NCI-H1694 treated with DMSO at 0.1 percent for 48 hours (cell line): ENCODE data around the gene C14orf180.

Experiments
- DNase-seq: peaks from one replicate; lab custom pipeline; 2025; lab: John Stamatoyannopoulos, UW

The C14orf180 gene

DNA sequence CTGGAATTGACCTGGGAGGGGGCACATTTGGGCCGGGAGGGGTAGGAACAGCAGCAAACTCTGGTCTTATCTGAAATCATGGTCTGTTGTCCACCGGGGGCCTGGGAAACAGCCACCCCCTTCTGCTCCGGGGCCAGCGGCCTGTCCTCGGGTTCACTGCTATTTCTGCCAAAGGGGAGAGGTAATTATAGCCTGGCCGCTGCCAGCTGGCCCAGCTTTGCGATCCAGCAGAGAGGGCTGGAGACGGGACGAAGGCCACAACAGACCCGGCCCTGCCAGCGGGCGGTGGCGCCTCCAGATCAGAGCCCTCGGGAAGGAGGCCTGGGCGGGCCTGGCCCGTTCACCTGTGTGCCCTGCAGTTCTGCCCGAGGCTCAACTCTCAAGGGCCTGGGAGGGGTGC is at the start of gene C14orf180:
Gene C14orf180, plus strand, starts transcription at position 258 of the 400 bp plus-strand sequence. CDS start 6,667 bp downstream, outside the sequence.
- no peak for DNase-seq

DNA sequence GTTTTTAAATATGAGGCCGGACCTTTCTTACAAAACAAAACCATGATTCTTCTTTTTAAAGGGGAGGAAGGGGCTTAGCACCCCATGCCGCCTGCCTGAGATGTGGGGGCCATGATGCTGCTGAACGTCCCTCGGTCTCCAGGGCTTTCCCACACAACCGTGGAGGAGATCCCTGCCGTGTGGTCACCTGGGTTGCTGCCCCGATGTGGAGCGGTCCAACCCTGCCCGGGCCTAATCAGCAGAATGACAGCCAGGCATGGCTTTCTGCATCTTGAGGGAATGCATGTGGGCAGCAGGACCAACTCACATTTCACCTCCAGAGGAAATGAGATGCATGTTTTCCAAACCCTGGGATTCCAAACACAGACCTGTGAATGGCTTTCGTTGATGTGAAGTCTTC is 48.9 kb upstream of the C14orf180 start:
- no peak for DNase-seq

DNA sequence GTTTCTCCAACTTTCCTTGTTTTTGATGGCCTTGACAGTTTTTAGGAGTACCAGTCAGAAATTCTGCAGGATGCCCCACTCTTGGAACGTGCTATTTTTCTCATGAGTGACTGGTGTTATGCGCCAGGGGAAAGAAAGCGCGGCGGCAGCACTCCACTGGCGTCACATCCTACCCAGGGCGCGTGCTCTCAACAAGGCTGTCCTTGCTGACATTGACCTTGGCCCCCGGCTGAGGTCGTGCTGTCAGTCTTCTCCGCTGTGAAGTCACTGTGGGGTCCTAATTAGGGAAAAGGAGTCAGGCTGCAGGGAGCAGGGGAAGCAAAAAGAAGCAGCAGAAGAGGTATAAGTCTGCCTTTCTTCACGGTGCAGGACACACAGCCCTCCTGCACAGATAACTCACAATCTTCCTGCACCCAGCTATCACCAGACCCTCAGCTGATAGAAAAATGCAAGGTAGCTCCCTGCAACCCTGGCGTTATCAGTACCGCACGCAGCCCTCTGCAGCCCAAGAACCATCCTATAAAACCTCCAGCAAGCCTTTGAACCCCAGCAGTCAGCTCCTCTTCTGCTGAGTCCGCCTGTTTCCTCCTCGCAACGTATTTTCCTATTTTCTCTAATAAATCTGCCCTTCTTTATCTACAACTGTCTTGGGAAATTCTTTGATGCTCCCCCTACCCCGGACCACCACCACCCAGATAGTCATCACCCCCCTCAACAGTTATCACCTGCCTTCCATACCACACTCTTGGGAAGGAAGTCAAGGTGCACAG is 48.0 kb upstream of the C14orf180 start:
- DNase-seq = no peak

DNA sequence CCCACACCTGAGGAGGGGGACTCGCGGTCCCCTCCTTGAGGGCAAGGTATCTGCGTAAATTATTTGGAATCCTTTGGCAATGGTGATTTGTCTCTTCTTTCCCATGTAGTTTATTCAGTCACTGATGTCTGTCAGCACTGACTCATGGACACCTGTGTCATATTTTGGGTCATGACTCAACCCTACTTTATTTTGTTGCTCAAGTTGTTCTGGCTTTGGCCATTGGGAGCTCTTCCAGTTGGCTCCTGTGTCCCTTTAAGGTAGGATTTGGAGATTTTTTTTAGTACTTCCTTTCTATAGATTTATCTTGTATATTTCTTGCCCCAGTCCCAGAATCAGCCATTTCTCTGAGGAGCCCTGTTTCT is 47.4 kb upstream of the C14orf180 start:
- no peak for DNase-seq

DNA sequence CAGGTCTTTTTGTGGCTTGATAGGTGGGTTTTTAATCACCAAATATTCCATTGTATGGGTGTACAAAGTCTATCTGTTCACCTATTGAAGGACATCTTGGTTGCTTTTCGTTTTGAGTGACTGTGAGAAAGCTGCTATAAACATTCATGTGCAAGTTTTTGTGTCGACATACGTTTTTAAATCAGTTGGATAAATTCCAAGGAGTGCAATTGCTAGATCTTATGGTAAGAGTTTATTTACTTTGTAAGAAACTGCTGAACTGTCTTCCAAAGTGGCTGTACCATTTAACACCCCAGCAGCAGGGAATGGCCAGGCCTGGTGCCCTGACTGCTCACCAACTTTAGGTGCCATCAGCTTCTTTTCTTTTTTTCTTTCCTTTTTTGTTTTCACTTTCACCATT is 45.5 kb upstream of the C14orf180 start:
- no peak for DNase-seq

DNA sequence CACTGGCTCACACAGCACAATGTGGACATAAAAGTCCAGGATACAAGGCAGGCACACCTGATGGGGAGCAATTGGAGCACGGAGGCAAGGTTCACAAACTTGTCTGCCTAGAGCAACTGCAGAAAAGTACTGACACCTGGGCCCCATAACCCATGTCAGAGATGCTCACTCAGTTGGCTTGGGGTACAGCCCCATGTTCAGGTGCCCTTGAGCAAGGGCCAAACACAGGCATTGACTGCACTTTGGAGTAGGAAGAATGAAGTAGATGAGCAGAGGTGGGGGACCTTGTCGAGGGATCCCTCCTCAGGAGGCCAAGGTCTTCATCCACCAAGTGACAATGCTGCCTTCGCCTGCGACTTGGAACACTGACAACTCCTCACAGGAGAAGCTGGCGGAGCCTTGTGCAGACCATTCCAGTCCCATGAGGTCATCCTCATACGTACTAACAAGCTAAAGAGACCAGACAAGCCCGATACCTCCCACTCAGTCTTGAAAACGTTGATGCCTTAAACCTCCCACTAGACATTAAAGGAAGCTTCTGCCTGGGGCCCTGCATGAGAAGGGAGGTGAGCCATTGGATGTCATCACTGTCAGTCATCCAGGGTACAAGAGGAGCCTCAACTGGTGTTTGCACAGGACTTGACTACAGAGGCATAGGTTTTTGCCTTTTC is 42.5 kb upstream of the C14orf180 start:
- no peak for DNase-seq

DNA sequence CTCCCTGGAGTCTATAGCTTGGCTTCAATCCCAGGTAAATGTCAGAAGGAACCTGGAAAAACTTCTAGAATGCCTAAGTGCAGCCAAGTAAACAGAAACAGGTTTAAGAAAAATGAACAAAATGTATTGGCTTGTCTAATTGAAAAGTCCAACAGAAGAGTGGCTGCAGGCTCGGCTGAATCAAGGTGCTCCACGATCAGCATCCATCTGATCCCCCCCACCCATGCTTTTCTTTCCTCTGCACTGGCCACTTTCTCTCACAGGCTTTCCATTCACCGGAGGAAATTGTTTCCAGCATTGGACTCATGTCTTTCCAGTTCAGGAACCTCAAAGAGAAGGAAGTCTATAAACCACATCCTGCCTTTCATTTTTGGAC is 42.0 kb upstream of the C14orf180 start:
- DNase-seq = no peak

DNA sequence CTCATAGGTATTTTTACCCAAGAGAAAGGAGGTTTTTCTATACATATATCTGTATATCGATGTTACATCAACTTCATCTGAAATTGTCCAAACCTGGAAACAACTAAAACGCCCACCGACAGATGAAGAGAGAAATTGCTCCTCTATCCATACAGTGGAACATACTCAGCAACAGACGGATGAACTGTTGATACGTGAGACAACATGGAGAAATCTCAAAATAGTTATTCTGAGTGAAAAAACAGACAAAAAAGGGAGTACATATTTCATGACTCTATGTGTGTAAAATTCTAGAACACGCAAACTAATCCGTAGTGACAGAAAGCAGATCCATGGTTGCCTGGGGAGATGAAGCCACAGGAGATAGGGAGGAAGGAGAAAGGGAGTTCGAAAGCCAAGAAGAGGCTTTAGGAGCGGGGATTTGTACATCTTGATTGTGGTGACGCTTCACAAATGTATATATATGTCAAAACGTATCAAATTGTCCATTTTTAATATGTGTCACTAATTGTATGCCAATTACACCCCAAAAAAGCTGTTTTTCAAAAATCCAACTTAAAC is 37.6 kb upstream of the C14orf180 start:
- DNase-seq = no peak

DNA sequence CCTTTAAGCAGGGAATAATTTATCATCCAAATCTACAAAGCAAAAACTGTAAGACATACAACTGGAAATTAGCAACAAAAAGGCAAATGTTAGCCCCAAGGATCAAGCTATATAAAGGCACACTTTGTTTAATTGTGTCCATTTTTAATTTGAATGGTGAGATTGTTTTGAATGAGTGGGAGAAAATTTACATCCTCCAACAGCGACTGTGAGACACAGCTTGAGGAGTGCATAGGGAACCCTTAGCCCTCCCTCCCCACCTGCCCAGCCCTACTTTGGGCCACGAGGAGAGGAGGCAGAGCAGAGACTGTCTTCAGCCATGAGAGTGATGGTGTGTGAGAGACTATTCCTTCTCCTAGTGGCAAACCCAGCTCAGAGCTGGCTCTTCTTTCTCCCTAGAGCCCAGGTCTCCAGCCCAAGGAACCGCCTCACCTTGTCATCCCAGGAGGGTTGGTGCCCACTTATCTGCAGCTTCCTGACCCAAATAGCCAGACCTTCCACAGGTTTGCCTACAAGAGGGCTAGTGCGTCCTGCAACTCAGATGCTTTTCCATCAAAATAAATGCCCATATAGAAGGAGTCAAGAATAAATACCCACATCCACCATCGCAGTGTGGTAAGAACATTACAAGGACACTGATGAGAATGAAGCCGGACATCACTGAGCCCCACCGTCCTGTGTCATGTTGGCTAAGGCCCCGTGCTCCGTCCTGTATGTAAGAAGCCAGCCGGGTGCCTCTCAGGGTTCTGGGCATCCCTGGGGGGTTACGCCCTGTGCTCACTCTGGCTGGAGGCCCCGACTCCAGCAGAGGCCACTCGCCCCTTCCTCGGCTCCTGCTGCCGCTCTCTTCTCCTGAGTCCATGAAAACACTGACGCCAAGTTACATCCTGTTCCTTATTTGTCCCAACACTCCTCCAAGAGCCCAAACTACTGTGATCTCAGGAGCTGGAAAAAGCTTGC is 36.4 kb upstream of the C14orf180 start:
- no peak for DNase-seq

DNA sequence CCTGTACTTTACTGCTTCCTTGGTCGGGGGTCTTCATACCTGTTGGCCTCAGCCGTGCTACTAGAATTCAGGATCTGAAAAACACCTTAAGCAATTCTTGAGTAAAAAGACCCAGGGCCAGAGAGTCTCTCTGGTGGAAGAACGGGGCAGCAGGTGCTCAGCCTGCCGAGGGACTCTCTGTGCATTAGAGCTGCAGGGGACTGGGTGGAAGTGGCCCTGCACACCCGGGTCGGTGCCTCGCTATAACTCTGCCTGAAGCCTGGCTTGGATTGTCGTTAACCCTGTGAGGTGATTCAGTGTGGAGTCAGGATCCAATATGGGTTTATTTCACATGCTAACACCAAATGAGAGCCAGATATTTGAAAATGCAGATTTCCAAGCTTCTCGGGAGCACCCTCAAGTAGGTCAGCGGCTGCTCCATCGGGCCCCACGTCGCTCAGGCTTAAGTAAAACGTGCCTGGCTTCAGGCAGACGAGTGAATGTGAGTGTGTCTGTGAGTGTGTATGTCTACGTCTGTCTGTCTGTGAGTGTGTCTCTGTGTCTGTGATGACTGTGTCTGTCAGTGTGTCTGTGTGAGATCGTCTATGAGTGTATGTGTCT is 35.1 kb upstream of the C14orf180 start:
- DNase-seq = no peak

DNA sequence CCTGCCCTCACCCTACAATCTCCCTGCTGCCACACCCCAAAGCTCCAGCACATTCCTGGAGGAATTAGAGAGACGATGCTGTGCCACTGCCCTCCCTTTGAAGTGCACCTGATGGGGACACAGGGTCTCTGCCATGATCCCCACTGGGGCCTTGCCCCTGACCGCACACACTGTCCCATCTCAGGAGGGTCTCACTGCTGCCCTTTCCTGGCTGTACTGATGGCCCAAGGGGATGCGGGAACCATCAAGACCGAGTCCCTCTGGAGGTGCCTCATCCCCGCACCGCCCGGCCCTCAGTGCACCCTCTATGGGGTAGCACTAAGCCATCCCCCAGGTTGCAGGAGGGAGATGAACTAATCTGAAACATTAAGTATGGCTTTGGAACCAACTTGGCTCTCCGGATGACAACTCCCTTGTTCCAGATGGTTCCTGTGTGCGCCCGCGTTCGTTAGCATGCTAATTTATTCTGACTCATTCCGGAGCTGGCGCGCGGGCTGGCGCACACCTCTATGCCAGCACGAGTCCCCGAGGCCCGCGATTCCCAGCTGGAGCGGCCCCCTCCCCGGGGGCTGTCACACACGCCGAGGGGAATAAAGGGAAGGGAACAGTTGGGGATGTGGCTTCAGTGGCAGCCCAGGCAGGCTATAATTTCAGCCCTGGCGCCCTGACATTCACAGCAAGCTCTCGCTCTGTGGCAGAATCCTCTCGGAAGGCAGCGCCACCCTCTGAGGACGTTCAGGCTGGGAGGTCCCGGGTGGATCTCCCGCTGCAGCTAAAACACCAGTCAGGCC is 34.2 kb upstream of the C14orf180 start:
- DNase-seq = peak; percentile 99

DNA sequence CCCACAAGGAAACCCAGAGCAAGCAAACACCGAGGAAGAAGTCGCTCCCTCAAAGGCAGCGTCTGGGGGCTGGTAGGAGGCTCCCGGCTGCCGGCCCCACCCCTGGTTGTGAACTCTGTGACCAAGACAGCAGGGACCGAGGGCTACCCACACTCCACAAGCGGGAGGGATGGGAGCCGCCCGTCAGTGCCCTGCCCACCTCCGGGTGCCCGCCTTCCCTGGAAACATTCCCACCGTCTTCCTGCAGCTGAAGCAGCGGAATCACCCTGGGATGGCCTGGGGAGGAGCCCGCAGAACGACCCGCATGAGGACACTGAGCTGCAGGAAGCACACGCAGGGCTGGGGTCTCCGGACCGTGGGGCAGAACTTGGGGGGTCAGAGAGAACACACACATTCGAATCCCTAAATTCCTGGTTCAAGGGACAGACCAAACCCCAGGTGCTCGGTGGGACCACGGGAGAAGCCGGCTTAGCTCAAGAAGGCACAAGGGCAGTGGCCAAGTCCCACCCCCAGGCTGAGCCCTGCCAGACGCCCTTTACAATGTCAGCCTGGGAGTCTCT is 33.5 kb upstream of the C14orf180 start:
- DNase-seq = peak; percentile 89

DNA sequence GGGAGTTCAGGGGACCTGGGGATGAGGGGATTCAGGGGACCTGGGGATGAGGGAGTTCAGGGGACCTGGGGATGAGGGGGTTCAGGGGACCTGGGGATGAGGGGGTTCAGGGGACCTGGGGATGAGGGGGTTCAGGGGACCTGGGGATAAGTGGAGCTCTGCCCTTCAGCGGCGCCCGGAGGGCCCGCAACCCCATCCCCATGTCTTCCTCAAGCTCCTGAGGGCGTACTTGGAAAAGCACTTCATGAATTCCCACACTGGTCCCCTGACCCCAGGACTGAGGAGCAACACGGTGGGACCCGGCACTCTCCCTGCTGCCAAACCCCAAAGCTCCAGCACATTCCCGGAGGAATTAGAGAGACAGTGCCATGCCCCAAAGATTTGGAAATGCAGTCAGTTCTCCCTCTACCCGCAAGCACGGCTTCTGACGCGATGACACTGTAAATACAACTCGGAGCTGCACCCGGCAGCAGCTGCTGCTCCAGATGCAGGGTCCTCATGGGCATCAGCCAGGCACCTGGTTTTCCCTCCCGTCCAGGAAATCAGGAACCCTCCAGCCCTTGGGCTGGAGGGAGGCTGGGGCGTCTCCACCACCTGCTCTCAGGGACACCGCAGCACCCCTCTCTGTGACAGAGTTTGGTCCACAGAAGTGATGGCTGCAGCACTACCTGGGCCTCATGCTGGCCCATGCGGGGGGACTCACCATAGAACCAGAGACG is 32.8 kb upstream of the C14orf180 start:
- DNase-seq = peak; percentile 63

DNA sequence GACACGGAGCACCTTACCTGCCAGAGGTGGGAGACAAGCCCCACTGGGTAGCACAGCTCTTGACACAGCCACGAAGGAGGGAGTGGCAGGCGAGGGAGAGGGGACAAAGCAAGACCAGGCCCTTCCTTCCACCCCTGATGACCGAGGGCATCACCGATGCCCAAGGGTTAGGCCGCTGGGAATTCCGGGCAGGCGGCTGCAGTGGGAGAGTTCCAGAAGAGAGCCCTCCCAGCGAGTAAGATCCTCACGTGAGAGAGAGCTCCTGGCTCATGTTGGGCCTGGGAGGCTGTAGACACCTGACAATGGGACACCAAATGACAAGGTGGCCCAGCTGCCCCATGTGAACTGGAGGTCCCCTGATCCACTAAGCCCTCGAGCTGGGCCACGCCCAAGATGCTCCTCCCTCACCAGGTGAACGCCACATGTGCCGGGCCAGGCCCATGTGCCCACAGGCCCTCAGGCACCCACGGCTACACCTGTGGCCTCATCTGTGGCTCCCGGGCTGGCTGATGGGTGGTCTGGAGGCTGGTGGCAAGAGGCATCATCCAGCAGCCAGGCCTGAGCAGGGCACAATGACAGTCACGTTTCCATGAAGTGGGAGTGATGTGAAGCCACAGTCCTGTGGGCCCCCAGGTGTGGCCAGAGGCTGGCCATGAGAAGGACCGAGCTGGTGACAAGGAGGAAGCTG is 32.1 kb upstream of the C14orf180 start:
- DNase-seq = no peak

DNA sequence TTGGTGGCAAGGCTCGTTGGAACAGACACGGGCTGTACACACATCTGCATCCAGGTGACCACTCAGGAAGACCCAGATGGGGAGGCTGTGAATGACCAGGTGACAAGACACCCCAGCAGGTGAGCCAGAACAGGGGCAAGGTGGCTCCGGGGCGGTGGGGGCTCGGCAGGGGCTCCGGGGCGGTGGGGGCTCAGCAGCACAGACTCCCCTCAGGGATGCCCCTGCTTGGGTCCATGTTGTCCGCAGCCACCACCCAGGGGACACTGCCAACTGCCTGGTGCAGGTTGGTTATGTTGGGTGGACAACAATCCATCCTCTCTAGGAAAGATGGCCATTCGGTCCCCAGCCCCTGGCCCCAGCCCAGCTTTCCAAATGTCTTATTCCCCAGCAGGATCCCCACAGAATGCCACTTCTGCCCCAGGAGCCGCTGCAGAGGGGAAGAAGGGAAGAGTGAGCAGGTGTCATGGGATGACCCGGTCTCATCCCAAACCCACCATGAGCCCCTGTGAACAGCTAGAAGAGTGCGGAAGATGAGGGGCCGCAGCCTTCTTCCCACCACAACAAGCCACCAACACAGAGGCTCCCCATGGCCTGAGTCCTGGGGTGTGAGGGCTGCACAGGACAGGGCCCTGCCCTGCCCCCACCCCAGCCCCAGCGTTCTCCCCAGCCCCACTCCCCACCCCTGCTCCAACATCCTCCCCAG is 31.4 kb upstream of the C14orf180 start:
- no peak for DNase-seq

DNA sequence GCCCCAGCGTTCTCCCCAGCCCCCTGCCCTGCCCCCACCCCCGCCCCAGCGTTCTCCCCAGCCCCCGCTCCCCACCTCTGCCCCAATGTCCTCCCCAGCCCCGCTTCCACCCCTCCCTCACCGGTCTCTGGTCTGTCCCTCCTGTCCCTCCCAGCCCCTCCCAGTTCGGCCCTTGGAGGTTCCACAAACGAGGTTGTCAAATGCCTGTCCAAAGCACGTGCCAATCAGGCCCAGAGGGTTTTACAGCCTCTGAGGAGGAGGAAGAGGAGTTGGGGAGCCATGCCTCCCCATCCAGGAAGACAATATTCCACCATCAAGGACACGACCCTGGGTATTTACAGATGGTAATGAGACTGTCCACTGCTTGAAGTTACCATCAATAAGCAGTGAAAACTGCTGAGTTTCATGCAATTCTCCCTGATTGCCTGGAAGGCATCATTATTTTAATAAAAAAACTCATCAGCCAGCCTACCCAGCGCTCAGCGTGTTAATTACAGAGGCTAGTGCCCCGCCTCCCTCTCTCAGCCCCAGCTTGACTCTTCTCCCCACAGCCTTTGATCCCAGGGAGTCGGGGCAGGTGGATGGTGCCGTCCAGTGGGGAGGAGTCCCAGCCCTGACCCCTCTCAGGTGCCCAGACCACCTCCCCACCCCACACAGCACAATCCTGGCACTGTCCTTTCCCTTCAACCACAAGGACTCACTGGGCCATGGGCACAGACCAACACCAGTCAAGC is 30.6 kb upstream of the C14orf180 start:
- DNase-seq = no peak

DNA sequence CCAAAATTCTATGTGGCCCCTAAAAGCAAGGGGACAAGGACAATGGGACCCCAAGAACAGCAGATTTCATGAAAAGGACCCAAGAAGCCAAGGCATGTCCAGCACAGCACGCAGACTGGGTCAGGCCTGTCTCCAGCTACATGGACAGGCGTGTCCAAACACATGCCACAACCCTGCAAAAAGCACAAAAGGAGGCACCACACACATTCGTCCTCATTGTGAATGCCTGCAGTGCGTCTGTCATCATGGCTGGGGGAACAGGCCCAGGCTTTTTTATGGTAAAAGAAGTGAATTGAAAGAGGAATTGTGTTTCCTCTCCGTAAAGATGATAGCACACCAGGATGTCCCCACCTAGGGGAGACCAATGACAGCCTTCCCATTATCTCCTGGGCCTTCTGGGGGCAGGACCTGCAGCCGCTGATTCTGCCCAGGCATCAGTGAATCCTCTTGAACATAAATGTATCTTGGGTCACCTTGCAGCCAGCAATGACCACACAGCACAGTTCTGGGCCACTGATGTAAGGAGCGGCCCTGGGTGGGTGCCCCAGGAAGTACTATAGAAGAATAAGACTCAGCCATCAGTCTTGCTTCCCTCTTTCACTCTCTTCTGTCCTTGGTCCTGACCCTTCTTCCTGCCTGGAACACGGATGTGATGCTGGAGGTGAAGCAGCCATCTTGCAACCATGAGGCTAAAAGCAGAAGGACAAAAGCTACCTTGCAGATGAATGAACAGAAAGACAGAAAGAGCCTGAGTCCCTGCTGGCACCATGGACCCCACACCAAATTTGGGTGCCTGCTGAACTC is 29.8 kb upstream of the C14orf180 start:
- DNase-seq = no peak
